Measurements from ENCODE around the gene GDPD3. TPM values are rescaled to one million over a fixed set of nuclear protein-coding genes. Genes with fewer than 3 reads are reported as not detected.

Gene GDPD3
- total and polyA plus RNA-seq, 10 of the 15 experiments (the other 5 are each of a cell fraction or from before 2014, with no cell fraction given) = 0.29 to 3.3 (median 0.97) TPM

GRCh38 chr16:30117768-30118167 lies 4.4 kb upstream of the GDPD3 start:
- H3K9me3 ChIP-seq (replicated peaks; ENCODE audit: control insufficient read depth, insufficient read depth, low read length) = no peaks in the 10 kb centered on the region
- no peak overlapping the region for H2AFZ ChIP-seq (ENCODE audit: control insufficient read depth, low read depth, low read length)
- H3K27ac ChIP-seq (ENCODE audit: control insufficient read depth, insufficient read depth) = no peak overlapping the region
- no peaks in the 10 kb centered on the region for H3K27me3 ChIP-seq (replicated peaks in 1 of 2; ENCODE audit: control insufficient read depth in 2 of 2, insufficient read depth in 2 of 2, low read length in 1 of 2)
- ChIA-PET POLR2A (no interaction called here), RAD21 (ENCODE audit: unreplicated experiment) (no interaction called here), CTCF (no interaction called here), SMC1A (ENCODE audit: uncharacterized antibody, unreplicated experiment) (no interaction called here)
- TF ChIP-seq RELA (IDR thresholded peaks at IDR 0.05; ENCODE audit: borderline replicate concordance, partially characterized antibody) (no peak), BCL11A (IDR thresholded peaks at IDR 0.05; ENCODE audit: low read depth, low read length) (no peak), ZSCAN29 (IDR thresholded peaks at IDR 0.05) (no peak), SIN3A (IDR thresholded peaks at IDR 0.05; ENCODE audit: low read depth, low read length) (no peak), REST (IDR thresholded peaks at IDR 0.05; ENCODE audit: low read depth, low read length) (no peak), USF1 (IDR thresholded peaks at IDR 0.05; ENCODE audit: borderline replicate concordance, extremely low read length, insufficient read depth, low read depth, low read length) (no peak), BHLHE40 (IDR thresholded peaks at IDR 0.05; ENCODE audit: borderline replicate concordance in 1 of 2, low read depth in 2 of 2, low read length in 1 of 2) (no peak), HCFC1 (IDR thresholded peaks at IDR 0.05; ENCODE audit: low read length) (no peak), KDM1A (IDR thresholded peaks at IDR 0.05; ENCODE audit: borderline replicate concordance) (no peak), BACH1 (IDR thresholded peaks at IDR 0.05; ENCODE audit: borderline replicate concordance) (no peak), CHD4 (IDR thresholded peaks at IDR 0.05) (no peak), ZNF384 (IDR thresholded peaks at IDR 0.05; ENCODE audit: borderline replicate concordance, low read depth, low read length) (no peak), BRCA1 (IDR thresholded peaks at IDR 0.05; ENCODE audit: low read depth, low read length) (no peak), SMAD1 (IDR thresholded peaks at IDR 0.05; ENCODE audit: low read depth, partially characterized antibody) (no peak)
- DNase-seq (ENCODE audit: low read depth, low spot score) (no peak), ATAC-seq (no peak), FAIRE-seq (no peak)
- peaks cover 11% of the 10 kb centered on the region for H3K4me1 ChIP-seq (ENCODE audit: control insufficient read depth, insufficient read depth, low read length)
- in situ Hi-C loops (cut with MboI) (no loop called here), intact Hi-C loops (cut with micrococcal nuclease; ENCODE audit: unreplicated experiment) (no loop called here)
- no peak overlapping the region for H3K9ac ChIP-seq (ENCODE audit: control insufficient read depth, insufficient read depth, low read length)
- no peaks in the 10 kb centered on the region; the same call in 1 of the 2 replicates for H3K79me2 ChIP-seq (ENCODE audit: control insufficient read depth, insufficient read depth, low read length)
- no TSS peak for BruUV-seq (replicated peaks)
- no peak overlapping the region for H3K4me2 ChIP-seq (ENCODE audit: control insufficient read depth, insufficient read depth)
- H3K4me3 ChIP-seq = no peak overlapping the region
- no peaks in the 10 kb centered on the region for H4K20me1 ChIP-seq (ENCODE audit: control insufficient read depth, insufficient read depth)
- 97% methylated on average over 10 of the region's 10 CpGs for WGBS (ENCODE audit: insufficient coverage, insufficient replicate concordance, low lambda C conversion rate, missing lambda C conversion rate)
- H3K36me3 ChIP-seq (ENCODE audit: control insufficient read depth in 2 of 2, insufficient read depth in 2 of 2, low read length in 1 of 2) = no peaks in the 10 kb centered on the region; a peak in 1 of 4 replicates
